ENCODE data around the gene DCDC1.

Gene DCDC1

GRCh38 chr11:31173926-31174680 lies 195.4 kb downstream of the DCDC1 start:
- no peak overlapping the region for H3K4me3 ChIP-seq (ENCODE audit: low read length)
- DNase-seq (ENCODE audit: low read depth) = no peak
- TF ChIP-seq, protein P1, sequence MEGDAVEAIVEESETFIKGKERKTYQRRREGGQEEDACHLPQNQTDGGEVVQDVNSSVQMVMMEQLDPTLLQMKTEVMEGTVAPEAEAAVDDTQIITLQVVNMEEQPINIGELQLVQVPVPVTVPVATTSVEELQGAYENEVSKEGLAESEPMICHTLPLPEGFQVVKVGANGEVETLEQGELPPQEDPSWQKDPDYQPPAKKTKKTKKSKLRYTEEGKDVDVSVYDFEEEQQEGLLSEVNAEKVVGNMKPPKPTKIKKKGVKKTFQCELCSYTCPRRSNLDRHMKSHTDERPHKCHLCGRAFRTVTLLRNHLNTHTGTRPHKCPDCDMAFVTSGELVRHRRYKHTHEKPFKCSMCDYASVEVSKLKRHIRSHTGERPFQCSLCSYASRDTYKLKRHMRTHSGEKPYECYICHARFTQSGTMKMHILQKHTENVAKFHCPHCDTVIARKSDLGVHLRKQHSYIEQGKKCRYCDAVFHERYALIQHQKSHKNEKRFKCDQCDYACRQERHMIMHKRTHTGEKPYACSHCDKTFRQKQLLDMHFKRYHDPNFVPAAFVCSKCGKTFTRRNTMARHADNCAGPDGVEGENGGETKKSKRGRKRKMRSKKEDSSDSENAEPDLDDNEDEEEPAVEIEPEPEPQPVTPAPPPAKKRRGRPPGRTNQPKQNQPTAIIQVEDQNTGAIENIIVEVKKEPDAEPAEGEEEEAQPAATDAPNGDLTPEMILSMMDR (conservative IDR thresholded peaks at IDR 0.05; ENCODE audit: low read length) = no peak

GRCh38 chr11:31160504-31161422 lies 208.8 kb downstream of the DCDC1 start:
- no peak for DNase-seq (ENCODE audit: low read depth)
- TF ChIP-seq, protein P1 (conservative IDR thresholded peaks at IDR 0.05; ENCODE audit: low read length) = peak; percentile 22; the same call in 1 of the 2 replicates
- H3K4me3 ChIP-seq (ENCODE audit: low read length) = no peak overlapping the region

DNA sequence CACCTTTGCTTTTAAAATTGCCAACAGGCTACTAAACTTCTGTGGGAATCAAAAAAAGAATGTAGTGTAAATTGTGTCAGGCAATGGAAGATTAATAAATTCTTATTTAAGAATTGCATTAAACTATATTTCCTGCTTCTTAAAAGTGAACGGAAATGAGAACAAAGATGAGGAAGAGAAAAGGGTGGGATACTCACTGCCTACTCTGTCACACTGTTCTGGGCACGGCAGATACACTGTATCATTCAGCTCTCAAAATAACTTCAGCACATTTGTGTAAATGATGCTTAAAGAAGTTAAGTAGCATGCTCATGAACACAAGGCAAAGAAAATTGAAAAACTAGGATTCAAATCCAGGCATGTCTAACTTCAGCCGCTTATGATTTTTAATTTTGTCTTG lies 218.7 kb downstream of the DCDC1 start:
- no peak for DNase-seq (ENCODE audit: low read depth)
- TF ChIP-seq, protein P1 (conservative IDR thresholded peaks at IDR 0.05; ENCODE audit: low read length) = no peak
- no peak overlapping the region for H3K4me3 ChIP-seq (ENCODE audit: low read length)

DNA sequence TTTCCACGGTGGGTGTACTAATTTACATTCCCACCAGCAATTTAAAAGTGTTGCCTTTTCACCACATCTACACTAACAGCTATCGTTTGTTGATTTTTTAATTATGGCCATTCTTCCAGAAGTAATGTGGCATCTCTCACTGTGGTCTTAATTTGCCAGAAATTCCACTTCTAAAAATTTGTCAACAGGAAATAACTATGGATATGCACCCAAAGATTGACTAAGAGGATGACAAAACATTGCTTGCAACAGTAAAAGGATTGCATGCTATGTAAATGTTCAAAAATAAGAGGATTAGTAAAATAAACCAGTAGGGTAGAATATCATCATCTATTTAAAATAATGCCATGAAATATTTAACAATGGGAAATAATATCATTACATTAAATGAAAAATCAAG lies 219.5 kb downstream of the DCDC1 start:
- DNase-seq (ENCODE audit: low read depth) = no peak
- TF ChIP-seq, protein P1 (conservative IDR thresholded peaks at IDR 0.05; ENCODE audit: low read length) = no peak
- H3K4me3 ChIP-seq (ENCODE audit: low read length) = no peak overlapping the region

GRCh38 chr11:31141789-31142188 lies 227.8 kb downstream of the DCDC1 start:
- TF ChIP-seq, protein P1 (conservative IDR thresholded peaks at IDR 0.05; ENCODE audit: low read length) = no peak
- no peak for DNase-seq (ENCODE audit: low read depth)
- H3K4me3 ChIP-seq (ENCODE audit: low read length) = no peak overlapping the region

DNA sequence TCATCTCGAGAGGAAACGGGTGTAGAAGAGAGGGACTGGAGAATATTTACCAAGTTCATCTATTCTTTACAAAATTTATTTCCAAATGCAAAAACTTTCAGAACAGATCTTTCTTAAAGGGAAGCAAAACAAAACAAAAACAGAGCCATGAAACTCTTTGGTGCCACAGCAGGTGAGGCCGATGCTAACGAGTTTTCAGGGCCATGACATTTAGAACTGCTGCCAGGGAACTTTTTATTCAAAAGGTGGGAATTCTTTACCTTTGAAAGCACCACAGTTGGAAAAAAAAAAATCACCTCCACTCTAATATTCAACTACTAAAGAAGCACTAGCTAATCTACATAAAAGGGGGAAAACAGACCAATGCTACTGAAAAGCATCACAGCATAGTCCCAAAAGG lies 230.1 kb downstream of the DCDC1 start:
- TF ChIP-seq, protein P1 (conservative IDR thresholded peaks at IDR 0.05; ENCODE audit: low read length) = no peak
- no peak overlapping the region for H3K4me3 ChIP-seq (ENCODE audit: low read length)
- DNase-seq (ENCODE audit: low read depth) = no peak
